DMS53 treated with DMSO at 0.1 percent for 48 hours (cell line): ENCODE data around the gene WASF3.
A peak's percentile ranks its signal among the peaks of the same experiment; 100 is the strongest.

Experiments
- DNase-seq: peaks from one replicate; lab custom pipeline; 2025; ENCODE audit not compliant: unreplicated experiment; lab: John Stamatoyannopoulos, UW

The WASF3 gene

DNA sequence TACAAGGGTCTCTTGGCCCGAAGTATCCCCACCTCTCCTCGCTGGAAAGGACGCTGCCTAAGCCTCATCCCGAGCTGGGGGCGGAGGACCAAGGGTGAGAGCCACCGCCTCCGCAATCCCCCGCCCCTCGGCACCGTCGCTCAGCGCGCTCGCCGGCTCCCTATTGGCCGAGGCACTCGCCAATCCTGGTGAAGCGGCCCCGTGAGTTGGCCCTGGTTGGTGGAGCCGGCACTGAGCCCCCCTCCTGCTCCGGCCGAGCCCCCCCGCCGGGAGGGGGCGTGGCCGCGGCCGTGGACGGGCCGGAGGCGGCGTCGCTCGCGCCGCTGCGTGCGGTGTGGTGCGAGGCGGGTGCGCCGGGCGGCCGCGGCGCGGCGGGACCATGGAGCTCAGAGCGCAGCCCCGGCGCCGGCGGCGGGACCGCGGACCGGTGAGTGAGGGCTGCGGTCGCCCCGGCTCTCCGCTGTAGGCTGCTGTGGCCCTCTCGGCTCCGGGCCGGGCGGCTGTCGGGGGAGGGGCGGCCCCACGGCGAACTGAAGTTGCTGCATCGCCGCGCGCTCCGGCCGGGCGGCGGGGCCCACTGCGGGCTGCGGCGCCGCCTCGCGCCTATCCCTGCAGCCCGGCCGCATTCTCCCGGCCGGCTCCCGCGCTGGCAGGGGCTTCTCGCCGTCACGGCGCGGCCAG is at the start of gene WASF3:
Gene WASF3 (plus strand): TSS at position 291 of the 681 bp plus-strand sequence. CDS start 84,588 bp downstream, outside the sequence.
- peak; percentile 92 for DNase-seq

DNA sequence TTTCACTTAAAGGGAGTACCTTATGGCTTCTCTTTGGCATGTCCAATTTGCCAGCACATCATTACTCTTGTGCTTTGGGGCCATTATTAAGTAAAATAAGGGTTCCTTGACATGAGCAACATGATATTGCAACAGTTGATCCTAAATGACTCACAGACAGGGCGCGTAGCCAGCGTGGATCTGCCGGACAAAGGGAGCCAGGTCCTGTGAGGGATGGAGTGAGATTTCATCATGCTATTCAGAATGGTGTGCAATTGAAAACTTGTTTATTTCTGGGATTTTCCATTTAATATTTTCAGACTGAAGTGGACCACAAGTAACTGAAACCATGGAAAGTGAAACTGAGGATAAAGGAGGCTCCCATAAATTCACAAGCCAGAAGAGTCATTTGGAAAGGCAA is 48.6 kb upstream of the WASF3 start:
- DNase-seq, result peak; percentile 2

GRCh38 chr13:26509491-26509890 is 48.0 kb upstream of the WASF3 start:
- no peak for DNase-seq

DNA sequence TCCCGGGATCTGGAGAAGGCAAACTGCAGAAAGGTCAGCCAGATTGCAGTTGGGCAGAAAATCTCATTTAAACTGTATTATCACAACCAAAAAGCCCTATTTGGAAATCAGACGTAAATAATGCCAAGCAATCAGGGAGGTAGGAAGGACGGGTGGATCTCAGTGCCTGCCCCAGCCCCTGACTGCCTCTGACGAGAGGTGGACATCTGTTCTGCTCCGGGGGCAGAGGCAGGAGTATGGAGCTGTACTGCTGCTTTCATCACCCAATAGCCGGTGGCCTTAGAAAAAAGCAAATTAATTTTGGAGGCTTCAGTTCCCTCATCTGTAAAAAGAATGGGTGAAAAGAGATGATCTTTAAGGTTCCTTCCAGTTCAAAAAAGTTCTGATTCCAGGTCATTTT is 43.6 kb upstream of the WASF3 start:
- DNase-seq, result no peak

DNA sequence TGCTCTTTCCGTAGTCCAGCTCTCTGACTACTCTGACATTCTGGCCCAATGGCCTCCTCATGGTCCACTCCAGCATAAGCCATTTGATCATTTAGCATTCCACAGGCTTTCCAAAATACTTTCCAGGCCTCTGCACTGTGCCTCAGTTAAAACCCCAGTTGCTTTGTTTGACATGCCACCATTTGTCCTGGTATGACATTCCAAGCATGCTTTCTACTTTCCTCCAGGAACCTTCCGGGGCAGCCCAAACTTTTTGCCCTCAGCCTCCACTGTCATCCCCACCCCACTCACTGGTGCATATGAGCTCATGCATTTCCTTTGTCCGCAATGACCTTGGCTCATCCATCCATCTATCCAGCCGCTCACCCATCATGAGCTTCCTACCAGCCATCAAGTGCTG is 41.8 kb upstream of the WASF3 start:
- no peak for DNase-seq

DNA sequence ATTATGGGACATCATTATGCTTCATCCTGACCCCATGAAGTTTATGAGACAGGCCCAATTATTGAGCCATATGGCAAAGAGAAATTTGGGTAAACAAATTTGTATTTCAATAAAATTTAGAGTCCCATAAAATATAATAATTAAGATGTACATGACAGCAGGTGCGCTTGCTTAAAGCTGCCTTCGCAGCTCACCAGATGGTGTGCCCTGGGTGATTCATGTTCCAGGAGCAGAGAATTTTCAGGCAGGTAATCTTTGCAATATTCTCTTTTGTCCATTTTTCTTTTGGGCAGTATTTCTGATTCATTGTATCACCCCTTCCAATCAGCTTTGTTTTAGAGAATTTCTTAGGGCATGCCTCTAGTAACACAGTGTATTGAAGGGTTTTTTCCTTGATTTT is 39.5 kb upstream of the WASF3 start:
- no peak for DNase-seq

DNA sequence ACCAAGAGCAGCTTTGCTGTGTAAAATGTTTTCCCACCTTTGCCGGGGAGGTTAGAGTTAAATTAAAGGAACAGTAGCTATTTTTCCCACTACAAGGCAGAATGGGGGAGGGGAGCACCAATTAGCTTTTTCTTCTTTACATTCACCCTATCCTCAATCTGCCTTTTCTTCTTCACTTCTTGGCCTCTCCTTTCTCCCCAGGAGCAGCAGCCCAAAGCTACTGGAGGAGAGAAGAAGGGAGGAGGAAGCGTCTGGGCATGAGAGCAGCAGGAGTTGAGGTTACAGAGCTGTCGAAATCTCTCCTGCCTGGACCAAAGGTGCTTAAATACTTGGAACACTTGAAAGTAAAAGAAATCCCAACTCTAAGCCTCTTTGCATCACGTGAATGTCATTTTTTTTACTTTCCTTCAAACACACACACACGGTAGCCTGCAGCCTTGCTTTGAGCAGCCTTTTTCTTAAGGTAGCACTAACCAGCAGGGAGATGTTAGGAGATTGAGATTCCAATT is 39.0 kb upstream of the WASF3 start:
- no peak for DNase-seq

- DNase-seq, result no peak
Observed at GRCh38 chr13:26522571-26522970, 34.9 kb upstream of the WASF3 start.

DNA sequence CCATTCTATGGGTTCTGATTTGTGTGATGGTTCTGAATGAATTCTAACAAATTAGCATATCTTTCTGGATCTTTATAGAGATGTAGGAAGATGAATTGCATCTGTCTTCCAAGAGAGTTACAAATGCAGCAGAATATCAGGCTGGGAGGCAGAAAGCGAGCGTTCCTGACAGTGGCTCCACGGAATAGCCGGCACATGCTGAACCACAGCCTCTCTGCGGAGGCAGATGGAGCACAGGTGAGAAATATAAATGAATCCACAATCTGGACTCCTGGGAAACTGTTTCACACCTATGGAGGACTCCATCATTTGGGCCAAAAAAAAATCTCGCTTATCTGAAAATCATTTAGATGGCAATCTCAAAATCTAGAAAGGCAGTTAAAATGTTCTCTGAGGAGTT is 34.5 kb upstream of the WASF3 start:
- DNase-seq, result no peak

- no peak for DNase-seq
Observed at GRCh38 chr13:26525528-26525927, 32.0 kb upstream of the WASF3 start.

DNA sequence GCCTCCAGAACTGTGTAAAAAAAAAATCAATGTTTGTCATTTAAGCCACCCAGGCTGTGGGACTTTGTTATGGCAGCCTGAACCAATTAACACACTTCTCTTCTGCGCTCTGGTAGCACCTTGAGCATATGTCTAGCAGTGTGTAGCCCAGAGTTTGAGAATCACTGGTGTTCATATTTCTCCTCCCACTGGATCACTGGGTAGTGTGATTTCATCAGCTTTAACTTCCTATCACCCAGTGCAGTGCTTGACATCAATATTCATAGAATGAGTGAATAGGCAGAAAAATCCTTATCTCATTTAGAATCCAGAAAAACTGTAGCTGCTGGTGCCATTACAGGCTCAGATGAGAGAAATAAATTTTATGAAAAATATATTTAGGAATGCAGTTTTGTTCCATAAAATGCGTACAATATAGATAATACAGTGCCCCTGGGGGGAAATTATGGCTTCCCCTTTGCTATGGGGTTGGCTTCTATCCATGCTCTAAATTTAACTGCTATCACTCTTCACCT is 30.7 kb upstream of the WASF3 start:
- DNase-seq, result no peak

DNA sequence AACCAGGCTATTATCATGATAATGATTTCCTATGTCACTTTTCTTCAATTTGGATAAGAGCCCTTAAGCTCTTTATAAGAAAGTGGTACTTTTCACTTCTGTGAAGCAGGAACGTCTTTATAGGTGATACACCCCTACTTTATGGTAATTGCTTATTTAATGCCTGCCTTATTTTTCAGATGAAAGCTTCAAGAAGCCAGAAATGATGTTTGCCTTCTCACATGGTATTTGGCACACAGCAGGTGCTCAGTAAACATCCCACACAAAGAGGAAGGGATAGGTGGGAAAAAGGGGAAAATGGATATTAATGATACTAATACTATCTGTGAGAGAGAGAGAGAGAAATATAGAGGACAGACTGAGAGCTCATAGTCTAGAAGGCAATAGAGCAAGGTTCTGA is 29.0 kb upstream of the WASF3 start:
- no peak for DNase-seq

DNA sequence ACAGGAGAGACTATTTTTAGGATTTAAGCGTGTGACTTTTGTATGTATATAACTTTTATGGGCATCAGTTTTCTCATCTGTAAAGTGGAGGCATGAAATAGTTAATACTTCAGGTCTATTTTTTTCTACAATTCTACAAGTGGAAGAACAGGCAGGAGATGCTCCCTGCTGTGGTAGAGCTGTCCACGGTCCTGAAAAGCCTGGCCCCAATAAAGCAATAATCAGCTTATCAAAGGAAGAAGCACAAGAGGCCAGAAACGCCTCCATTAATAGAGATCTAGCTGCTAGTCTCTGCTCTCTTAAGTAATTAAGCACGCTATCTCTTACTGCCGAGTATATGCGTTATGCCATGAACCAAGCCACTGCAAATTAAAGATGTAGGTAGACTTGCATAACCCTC is 28.0 kb upstream of the WASF3 start:
- peak; percentile 4 for DNase-seq

DNA sequence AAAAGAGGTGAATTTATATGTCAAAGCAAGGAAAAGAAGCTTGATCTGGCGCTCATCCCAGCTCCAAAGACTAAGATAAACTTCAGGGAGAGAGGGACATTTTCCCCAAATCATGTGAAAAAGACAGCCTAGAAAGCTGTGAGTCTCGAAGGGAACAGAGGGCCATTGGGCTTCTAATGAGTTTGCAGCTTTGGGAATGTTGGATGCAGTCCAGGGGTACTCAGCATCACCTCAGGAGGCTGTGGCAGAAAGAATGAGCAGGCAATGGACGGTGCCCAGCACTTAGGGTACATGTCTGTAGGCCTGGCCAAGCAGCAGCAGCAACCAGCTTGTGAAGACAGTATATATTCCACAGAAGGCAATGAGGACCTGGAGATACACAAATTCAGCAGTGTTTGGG is 25.7 kb upstream of the WASF3 start:
- DNase-seq, result no peak

DNA sequence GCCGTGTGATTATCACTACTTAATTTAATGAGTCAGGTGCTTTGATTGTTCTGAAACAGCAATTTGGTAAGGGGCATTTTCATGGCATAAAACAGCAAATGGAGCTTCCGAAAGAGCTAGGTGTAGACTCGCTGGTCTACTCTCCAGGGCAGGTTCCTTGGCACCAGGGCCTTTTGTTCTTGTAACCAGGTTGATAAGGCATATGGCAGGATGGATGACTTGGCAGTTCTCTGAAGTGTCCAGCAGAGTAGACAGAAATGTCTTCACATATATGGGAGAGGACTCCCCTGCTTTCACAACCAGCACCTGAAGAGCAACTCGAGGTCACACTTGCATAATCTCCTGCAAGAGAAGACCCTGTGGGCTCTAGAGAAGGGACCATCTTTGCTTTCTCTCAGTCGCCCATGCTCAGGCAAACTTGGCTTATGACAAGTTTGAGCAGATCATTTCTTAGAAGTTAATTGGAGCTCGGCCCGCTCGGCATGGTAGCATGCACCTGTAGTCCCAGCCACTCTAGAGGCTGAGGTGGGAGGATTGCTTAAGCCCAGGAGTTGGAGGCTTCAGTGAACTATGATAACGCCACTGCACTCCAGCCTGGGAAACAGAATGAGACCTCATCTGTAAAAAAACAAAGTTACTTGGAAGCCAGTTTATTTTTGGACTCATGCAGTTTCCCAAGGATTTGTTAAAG is 23.3 kb upstream of the WASF3 start:
- no peak for DNase-seq

DNA sequence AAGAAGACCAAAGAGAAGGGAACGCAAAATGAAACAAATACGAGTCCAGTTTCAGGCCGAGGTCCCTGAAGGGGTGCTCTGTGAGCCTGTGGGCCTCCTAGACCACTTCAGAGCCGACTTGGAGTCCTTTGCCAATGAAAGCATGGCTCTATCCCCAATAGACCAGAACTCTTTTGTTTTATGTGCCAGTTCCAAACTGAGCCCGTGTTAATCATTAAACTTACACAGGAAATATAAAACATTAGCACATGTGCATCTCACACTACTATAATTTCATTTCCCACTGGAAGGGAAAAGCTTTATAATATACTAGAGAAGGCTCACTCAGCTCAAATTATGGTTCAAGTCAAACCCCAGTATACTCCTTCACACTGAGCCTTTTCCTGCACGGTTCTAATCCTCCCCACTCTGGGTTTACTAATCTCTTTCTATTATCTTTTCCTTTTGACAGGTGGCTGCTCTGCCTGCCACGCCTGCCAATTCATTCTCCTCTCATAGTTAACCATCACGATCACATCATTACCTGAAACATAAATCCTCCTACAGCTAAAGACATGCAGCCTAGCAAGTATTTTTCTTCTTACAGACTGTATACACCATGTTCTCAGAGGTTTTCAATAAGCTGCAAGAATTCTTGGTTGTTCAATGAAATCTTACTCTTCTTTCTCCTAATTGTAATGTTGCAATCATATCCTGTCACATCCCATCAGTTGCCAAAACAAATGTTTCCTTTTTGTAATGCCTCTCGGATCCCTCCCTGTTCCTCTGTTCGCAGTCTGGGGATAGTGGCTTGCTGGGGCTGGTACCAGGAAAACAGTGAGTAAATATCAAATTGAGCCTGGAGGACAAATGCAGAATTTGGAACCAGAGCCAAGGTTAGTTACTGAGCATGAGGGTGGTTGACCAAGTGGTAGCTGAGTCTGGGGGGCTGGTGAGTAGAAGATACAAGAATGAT is 18.8 kb upstream of the WASF3 start:
- peak; percentile 42 for DNase-seq

DNA sequence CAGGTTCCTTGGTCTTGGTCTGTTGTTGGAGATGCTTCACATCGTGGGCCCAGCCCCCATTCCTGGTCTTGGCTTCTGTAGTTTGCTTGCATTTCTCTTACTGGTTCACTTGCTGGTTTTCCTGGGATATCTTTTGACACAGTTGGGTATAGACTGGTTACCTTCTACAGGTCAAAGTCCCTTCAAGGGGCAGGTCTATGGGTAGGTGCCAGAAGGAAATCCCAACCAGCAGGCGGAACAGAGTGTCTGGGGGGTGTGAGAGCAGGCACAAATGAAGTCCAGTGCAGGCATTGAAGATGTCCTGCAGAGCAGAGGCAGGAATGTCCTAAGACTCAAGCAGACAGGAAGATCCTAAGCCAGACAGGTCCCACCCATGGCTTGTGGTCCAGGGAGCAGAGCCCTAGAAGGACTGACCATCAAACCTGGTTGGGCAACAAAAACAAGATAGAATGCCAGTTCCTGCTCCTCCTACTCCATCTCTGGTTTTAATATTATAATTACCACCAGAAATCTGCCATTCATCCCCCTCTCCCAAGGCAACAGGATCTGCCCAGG is 17.7 kb upstream of the WASF3 start:
- no peak for DNase-seq

DNA sequence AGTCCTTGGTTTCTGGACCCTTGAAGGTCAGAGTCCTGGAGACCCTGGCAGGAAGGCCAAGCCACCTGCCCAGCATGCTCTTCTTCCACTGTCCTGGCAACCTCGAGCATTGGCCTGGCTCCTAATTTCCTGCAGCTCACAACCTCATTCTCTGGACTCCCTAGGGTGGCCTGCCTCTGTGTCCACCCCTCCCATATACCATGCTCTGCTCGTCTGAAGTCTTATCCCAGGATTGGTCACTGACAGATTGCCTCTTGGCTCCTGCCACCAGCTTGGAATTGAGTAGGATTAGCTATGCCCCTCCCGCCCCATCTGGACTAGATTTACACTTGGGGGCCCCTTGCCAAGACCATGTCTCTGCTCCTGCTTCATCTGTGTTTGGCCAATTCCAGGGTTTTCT is 17.1 kb upstream of the WASF3 start:
- DNase-seq, result no peak

- DNase-seq, result no peak
Observed at GRCh38 chr13:26541041-26541440, 16.4 kb upstream of the WASF3 start.

DNA sequence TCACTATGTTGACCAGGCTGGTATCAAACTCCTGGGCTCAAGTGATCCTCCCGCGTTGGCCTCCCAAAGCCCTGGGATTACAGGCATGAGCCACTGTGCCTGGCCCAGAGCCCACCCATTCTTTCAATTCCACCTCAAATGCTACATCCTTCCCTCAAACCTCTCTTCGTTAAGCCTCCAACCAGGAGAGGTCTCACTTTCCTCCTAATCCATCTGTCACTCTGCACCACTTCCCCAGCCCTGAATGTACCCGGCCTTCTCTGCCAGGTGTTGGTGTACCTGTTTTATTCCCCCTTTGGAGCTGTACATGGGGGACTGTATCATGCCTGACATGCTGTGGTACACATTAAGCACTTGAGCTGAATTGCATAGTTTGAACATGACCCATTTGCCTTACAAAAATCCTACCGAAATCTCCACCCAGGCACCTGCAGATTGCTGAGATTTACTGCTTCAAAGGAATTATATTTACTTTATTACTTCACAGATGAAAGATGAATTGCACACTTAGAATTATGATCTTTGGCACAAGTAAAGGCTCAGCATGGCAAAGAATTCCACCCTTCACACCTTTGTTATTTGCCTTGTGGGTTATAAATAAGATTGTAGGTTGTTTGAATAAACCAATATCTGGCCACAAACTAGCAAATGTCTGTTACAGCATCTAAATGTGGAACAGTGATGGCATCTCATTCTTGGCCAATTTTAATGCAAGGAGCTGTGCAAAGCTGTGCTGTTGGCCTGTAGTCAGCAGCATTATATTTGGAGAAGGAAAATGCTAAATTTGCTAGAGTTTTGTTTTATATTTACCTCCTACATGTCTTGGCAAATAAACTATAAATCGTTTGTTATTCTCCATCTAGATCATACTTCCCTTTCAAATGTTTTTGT is 15.6 kb upstream of the WASF3 start:
- DNase-seq, result no peak
